HepG2 (cell line): ENCODE results near the gene RPTN. TPM values are rescaled to one million over a fixed set of nuclear protein-coding genes. Genes with fewer than 3 reads are reported as not detected.

ENCODE experiments used
- ATAC-seq: fragments of 200-7000 bp; cut with Tn5 transposase; 3 replicates; pipeline ENCODE4 v1.9.1; 2020; ENCODE audit warnings: mild to moderate bottlenecking, moderate library complexity
- BruUV-seq: library from RNA; stranded (reverse); fragments of 400-500 nt; replicated peaks from 2 replicates; lab custom pipeline; 2021; lab: Mats Ljungman, UMichigan
- CTCF ChIA-PET: fragments of 300-600 bp; formaldehyde crosslinking; extraction: SDS; loops from one replicate; lab custom pipeline; 2021; ENCODE audit warnings: low total read pairs, inconsistent platforms, low intra/inter-chr PET ratio; lab: Yijun Ruan, JAX
- POLR2A ChIA-PET: fragments of 350-600 bp; sonication (Branson Sonifier 250); formaldehyde crosslinking; loops from one replicate; lab custom pipeline; 2020; ENCODE audit warnings: antibody characterized with exemption, inconsistent platforms; lab: Yijun Ruan, JAX
- DNase-seq: peaks from one replicate; pipeline ENCODE4 v3.0.0-alpha.2; 2015; ENCODE audit warnings: low spot score
- FAIRE-seq: peaks from 3 replicates; lab custom pipeline; 2011; peaks lifted over from hg19 to GRCh38; lab: Jason Lieb, UNC
- H2AFZ ChIP-seq: one replicate; pipeline ENCODE4 v1.6.1; 2011; ENCODE audit warnings: low read length, inconsistent platforms
- H3K27ac ChIP-seq: fragments of 300-600 bp; 3 replicates; pipeline ENCODE4 v1.8.0; 2011; ENCODE audit warnings: mixed run types, mild to moderate bottlenecking, mixed read lengths, low read length, inconsistent platforms; ENCODE audit not compliant: insufficient read depth; ENCODE audit errors: extremely low read length
- H3K27me3 ChIP-seq, 2 experiments: fragments of 200-600 bp in 1 of 2; 2 replicates in 1 of 2; 3 replicates in 1 of 2; pipeline versions ENCODE4 v1.6.0 to v1.8.0; 2011; ENCODE audit warnings: low read length in 2 of 2, mild to moderate bottlenecking in 2 of 2, moderate library complexity in 2 of 2, inconsistent platforms in 1 of 2; ENCODE audit not compliant: insufficient read depth in 2 of 2, control insufficient read depth in 1 of 2
- H3K36me3 ChIP-seq, 2 experiments: fragments of 200-600 bp in 1 of 2; replicated peaks in 1 of 2; 2 replicates in 1 of 2; 3 replicates in 1 of 2; pipeline versions ENCODE4 v1.5.1 to v1.8.0; 2011; ENCODE audit warnings: low read length in 2 of 2, inconsistent platforms in 1 of 2; ENCODE audit not compliant: insufficient read depth in 2 of 2, control insufficient read depth in 1 of 2
- H3K4me1 ChIP-seq: 2 replicates; pipeline ENCODE4 v1.5.1; 2012; ENCODE audit warnings: low read length, inconsistent platforms; ENCODE audit not compliant: insufficient read depth
- H3K4me2 ChIP-seq: 2 replicates; pipeline ENCODE4 v1.6.0; 2011; ENCODE audit warnings: low read depth, low read length, inconsistent platforms
- H3K4me3 ChIP-seq, 3 experiments: fragments of 200-600 bp in 1 of 3; sonication (generic), shearing (Covaris generic) in 1 of 3; replicated peaks in 1 of 3; 2 replicates each; pipeline ENCODE4 v1.5.1; 2011 to 2016; ENCODE audit warnings: low read length in 3 of 3, inconsistent platforms in 2 of 3, low read depth in 2 of 3, mild to moderate bottlenecking in 2 of 3, control low read depth in 1 of 3, mixed read lengths in 1 of 3; ENCODE audit not compliant: insufficient read depth in 1 of 3
- H3K79me2 ChIP-seq: one replicate; pipeline ENCODE4 v1.6.1; 2011; ENCODE audit warnings: low read length, inconsistent platforms; ENCODE audit not compliant: insufficient read depth
- H3K9ac ChIP-seq: 2 replicates; pipeline ENCODE4 v1.6.0; 2011; ENCODE audit warnings: mild to moderate bottlenecking, low read depth, low read length, inconsistent platforms; ENCODE audit not compliant: insufficient read depth
- H3K9me3 ChIP-seq: 2 replicates; pipeline ENCODE4 v1.5.1; 2012; ENCODE audit warnings: mild to moderate bottlenecking, low read length
- H4K20me1 ChIP-seq: 2 replicates; pipeline ENCODE4 v1.6.0; 2011; ENCODE audit warnings: inconsistent platforms, mild to moderate bottlenecking, low read length, moderate library complexity; ENCODE audit not compliant: insufficient read depth
- DMTF1 ChIP-seq: sonication (generic); formaldehyde crosslinking; IDR thresholded peaks from 2 replicates; pipeline ENCODE4 v1.4.0; 2020; ENCODE audit warnings: mild to moderate bottlenecking, missing genetic modification reagents
- FOSL2 ChIP-seq: sonication (generic); formaldehyde crosslinking; IDR thresholded peaks from 2 replicates; pipeline ENCODE4 v1.4.0; 2020; ENCODE audit warnings: missing genetic modification reagents
- HNF4A ChIP-seq: sonication (generic); formaldehyde crosslinking; IDR thresholded peaks from 2 replicates; pipeline ENCODE4 v1.4.0; 2020; ENCODE audit warnings: missing genetic modification reagents
- MAZ ChIP-seq, 2 experiments: sonication (generic) in 1 of 2; formaldehyde crosslinking in 1 of 2; IDR thresholded peaks; 2 replicates each; pipeline versions ENCODE4 v1.5.0 to v1.6.1; 2012 to 2020; ENCODE audit warnings: low read depth in 2 of 2, mild to moderate bottlenecking in 2 of 2, borderline replicate concordance in 1 of 2, improper control_type of control experiment in 1 of 2, low read length in 1 of 2, missing genetic modification reagents in 1 of 2, moderate library complexity in 1 of 2
- MEF2D ChIP-seq: sonication (generic); formaldehyde crosslinking; IDR thresholded peaks from 2 replicates; pipeline ENCODE4 v1.5.1; 2020; ENCODE audit warnings: mild to moderate bottlenecking, missing genetic modification reagents
- SMARCE1 ChIP-seq: fragments of 450-650 bp; IDR thresholded peaks from 2 replicates; pipeline ENCODE4 v1.6.1; 2017; ENCODE audit warnings: borderline replicate concordance
- ZFX ChIP-seq: sonication (generic); formaldehyde crosslinking; IDR thresholded peaks from 2 replicates; pipeline ENCODE4 v1.4.0; 2020; ENCODE audit warnings: mild to moderate bottlenecking, low read depth, missing genetic modification reagents, moderate library complexity
- ZNF678 ChIP-seq: sonication (generic); formaldehyde crosslinking; IDR thresholded peaks from 2 replicates; pipeline ENCODE4 v1.4.0; 2020; ENCODE audit warnings: mild to moderate bottlenecking, missing genetic modification reagents
- ZNF709 ChIP-seq: sonication (generic); formaldehyde crosslinking; IDR thresholded peaks from 2 replicates; pipeline ENCODE4 v1.5.0; 2020; ENCODE audit warnings: mild to moderate bottlenecking, missing genetic modification reagents
- WGBS: methylation state at CpG from one replicate; pipeline ENCODE4 v1.1.6; 2017; ENCODE audit warnings: low lambda C conversion rate; 5-methylcytosine and 5-hydroxymethylcytosine counted together
- in situ Hi-C: cut with HindIII; loops from 2 replicates; pipeline ENCODE4 v1.10.0; 2017; ENCODE audit warnings: low pct_unique_long_range_greater_than_20kb; ENCODE audit not compliant: extremely low pct_ligation_motif_present
- intact Hi-C: fragments of 100-400 bp; cut with micrococcal nuclease; formaldehyde crosslinking; loops from one replicate; pipeline ENCODE4 v1.10.0; 2022; ENCODE audit not compliant: unreplicated experiment
- polyA plus RNA-seq, 8 experiments: library from polyadenylated mRNA; depleted of rRNA in 3 of 8; stranded (reverse) in 7 of 8; unstranded in 1 of 8; fragments of >200 nt; fragmentation: Illumina TruSeq in 4 of 8; extraction: Trizol in 4 of 8; gene quantifications; 2 replicates each; pipeline versions ENCODE4 v1.2.1 to v1.2.3, GENCODE V29; 2011 to 2016; ENCODE audit warnings: low read depth in 4 of 8, missing spikeins in 1 of 8, mixed read lengths in 1 of 8; ENCODE audit not compliant: insufficient read depth in 1 of 8
- total RNA-seq, 5 experiments: library from RNA; depleted of rRNA; stranded (reverse); fragments of >200 nt; fragmentation: Illumina TruSeq; extraction: Trizol; gene quantifications; 2 replicates each; pipeline ENCODE4 v1.2.3, GENCODE V29; 2016; ENCODE audit warnings: low read depth in 1 of 5
- TF ChIP-seq, protein P1 (sequence below): sonication (generic); formaldehyde crosslinking; IDR thresholded peaks from 2 replicates; pipeline ENCODE4 v1.9.0; 2021; ENCODE audit warnings: missing genetic modification reagents, mild to moderate bottlenecking, borderline replicate concordance
- TF ChIP-seq, protein P2 (sequence below): IDR thresholded peaks from 2 replicates; pipeline ENCODE4 v1.6.1; 2016; ENCODE audit warnings: low read depth
- TF ChIP-seq, protein P3 (sequence below): sonication (generic); formaldehyde crosslinking; IDR thresholded peaks from 2 replicates; pipeline ENCODE4 v1.5.1; 2020; ENCODE audit warnings: mild to moderate bottlenecking, missing genetic modification reagents, borderline replicate concordance
- TF ChIP-seq, protein P4 (sequence below): sonication (generic); formaldehyde crosslinking; IDR thresholded peaks from 2 replicates; pipeline ENCODE4 v1.4.0; 2020; ENCODE audit warnings: mild to moderate bottlenecking, missing genetic modification reagents, borderline replicate concordance

RPTN gene
- total and polyA plus RNA-seq, 2 of the 13 experiments (the other 11 are each of a cell fraction or from before 2014, with no cell fraction given) = not detected

- no peak for TF ChIP-seq DMTF1
- TF ChIP-seq, protein P1, sequence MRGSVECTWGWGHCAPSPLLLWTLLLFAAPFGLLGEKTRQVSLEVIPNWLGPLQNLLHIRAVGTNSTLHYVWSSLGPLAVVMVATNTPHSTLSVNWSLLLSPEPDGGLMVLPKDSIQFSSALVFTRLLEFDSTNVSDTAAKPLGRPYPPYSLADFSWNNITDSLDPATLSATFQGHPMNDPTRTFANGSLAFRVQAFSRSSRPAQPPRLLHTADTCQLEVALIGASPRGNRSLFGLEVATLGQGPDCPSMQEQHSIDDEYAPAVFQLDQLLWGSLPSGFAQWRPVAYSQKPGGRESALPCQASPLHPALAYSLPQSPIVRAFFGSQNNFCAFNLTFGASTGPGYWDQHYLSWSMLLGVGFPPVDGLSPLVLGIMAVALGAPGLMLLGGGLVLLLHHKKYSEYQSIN (CRISPR knock-in tag) = no peak
- no peak for TF ChIP-seq SMARCE1
- TF ChIP-seq, protein P2, sequence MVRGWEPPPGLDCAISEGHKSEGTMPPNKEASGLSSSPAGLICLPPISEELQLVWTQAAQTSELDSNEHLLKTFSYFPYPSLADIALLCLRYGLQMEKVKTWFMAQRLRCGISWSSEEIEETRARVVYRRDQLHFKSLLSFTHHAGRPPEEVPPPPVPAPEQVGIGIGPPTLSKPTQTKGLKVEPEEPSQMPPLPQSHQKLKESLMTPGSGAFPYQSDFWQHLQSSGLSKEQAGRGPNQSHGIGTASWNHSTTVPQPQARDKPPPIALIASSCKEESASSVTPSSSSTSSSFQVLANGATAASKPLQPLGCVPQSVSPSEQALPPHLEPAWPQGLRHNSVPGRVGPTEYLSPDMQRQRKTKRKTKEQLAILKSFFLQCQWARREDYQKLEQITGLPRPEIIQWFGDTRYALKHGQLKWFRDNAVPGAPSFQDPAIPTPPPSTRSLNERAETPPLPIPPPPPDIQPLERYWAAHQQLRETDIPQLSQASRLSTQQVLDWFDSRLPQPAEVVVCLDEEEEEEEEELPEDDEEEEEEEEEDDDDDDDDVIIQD (CRISPR knock-in tag) = no peak
- TF ChIP-seq FOSL2 (CRISPR knock-in tag) = no peak
- TF ChIP-seq ZNF709 = no peak
- no peak for TF ChIP-seq ZNF678 (CRISPR knock-in tag)
These were observed 40.1 kb downstream of the RPTN start (continued) for GRCh38 chr1:152118915-152119314.

DNA sequence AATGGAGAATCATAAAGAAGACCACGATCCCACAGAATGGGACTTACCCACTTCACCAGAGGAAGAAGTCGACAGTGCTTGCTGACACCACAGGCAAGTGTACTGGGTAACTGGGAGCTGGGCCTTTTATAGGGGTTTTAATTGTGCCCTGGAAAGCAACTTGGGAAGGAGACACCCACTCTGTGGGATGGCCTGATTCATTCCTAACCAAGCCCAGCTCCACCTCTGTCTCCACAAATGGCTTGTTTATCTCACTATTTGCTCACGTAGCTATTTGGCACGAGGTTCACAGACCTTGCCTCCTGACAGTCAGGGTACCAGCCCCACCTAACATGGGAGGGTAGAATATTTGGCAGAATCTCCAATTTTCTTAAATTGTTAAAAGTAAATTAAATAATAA lies 43.7 kb downstream of the RPTN start, which contains the start of gene TCHH:
TCHH (minus strand) TSS at position 101 of the 400 bp plus-strand sequence. CDS start 1,364 bp downstream, outside the sequence.
- H3K27me3 ChIP-seq = peaks cover 5 to 38% of the 10 kb centered on the region in 2 experiments; a peak in 3 of 5 replicates
- 0% methylated on average over 3 of the region's 4 CpGs for WGBS
- H4K20me1 ChIP-seq = no peaks in the 10 kb centered on the region
- no peaks in the 10 kb centered on the region for H3K79me2 ChIP-seq
- H3K9me3 ChIP-seq = no peaks in the 10 kb centered on the region
- TF ChIP-seq MEF2D (CRISPR knock-in tag) (no peak), MAZ (IDR thresholded peaks at IDR 0.05; ENCODE audit: borderline replicate concordance, low read depth, low read length) (no peak), MAZ (CRISPR knock-in tag; IDR thresholded peaks at IDR 0.05; ENCODE audit: low read depth) (no peak), HNF4A (CRISPR knock-in tag) (no peak), ZFX (no peak)
- TF ChIP-seq, protein P3, sequence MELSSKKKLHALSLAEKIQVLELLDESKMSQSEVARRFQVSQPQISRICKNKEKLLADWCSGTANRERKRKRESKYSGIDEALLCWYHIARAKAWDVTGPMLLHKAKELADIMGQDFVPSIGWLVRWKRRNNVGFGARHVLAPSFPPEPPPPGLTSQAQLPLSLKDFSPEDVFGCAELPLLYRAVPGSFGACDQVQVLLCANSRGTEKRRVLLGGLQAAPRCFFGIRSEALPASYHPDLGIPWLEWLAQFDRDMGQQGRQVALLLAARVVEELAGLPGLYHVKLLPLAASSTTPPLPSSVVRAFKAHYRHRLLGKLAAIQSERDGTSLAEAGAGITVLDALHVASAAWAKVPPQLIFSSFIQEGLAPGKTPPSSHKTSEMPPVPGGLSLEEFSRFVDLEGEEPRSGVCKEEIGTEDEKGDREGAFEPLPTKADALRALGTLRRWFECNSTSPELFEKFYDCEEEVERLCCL (CRISPR knock-in tag) = no peak
- TF ChIP-seq, protein P4, sequence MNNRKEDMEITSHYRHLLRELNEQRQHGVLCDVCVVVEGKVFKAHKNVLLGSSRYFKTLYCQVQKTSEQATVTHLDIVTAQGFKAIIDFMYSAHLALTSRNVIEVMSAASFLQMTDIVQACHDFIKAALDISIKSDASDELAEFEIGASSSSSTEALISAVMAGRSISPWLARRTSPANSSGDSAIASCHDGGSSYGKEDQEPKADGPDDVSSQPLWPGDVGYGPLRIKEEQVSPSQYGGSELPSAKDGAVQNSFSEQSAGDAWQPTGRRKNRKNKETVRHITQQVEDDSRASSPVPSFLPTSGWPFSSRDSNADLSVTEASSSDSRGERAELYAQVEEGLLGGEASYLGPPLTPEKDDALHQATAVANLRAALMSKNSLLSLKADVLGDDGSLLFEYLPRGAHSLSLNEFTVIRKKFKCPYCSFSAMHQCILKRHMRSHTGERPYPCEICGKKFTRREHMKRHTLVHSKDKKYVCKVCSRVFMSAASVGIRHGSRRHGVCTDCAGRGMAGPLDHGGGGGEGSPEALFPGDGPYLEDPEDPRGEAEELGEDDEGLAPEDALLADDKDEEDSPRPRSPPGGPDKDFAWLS = no peak
- H3K9ac ChIP-seq = no peak within 1 kb of the TSS
- no peaks in the 10 kb centered on the region for H3K36me3 ChIP-seq
- in situ Hi-C loops = no loop called here
- no TSS peak for BruUV-seq
- POLR2A ChIA-PET = no interaction called here
- no peak within 1 kb of the TSS for H3K4me2 ChIP-seq
- H3K27ac ChIP-seq = no peak within 1 kb of the TSS
- no peak within 1 kb of the TSS for H2AFZ ChIP-seq
- CTCF ChIA-PET = no interaction called here
- ATAC-seq (no peak), FAIRE-seq (no peak), DNase-seq (no peak)
- H3K4me1 ChIP-seq = no peaks in the 10 kb centered on the region
- H3K4me3 ChIP-seq = no peak within 1 kb of the TSS
- intact Hi-C loops = no loop called here
